Measurements from ENCODE around the gene SCD5.

GRCh38 chr4:82705928-82706300 lies 92.7 kb downstream of the SCD5 start:
- TF ChIP-seq CTCF (conservative IDR thresholded peaks at IDR 0.05; ENCODE audit: low read depth, low read length) (no peak), RFX5 (IDR thresholded peaks at IDR 0.05; ENCODE audit: low read depth, low read length) (no peak), FOS (IDR thresholded peaks at IDR 0.05; ENCODE audit: low read depth, low read length) (no peak), POLR2A (IDR thresholded peaks at IDR 0.05; ENCODE audit: low read depth, low read length) (no peak)

Measured in IMR-90 (cell line).